NB4 (cell line): Measurements from ENCODE around the gene ADK.
A peak's percentile ranks its signal among the peaks of the same experiment; 100 is the strongest.
"Not testable (repeated sequence)": the region's sequence is repeated elsewhere in the genome, so short reads cannot be mapped to it uniquely, and the experiment has no call there.

Experiments used
- DNase-seq: peaks from one replicate; pipeline ENCODE4 v3.0.0; 2010; ENCODE audit warnings: low read depth
- H3K4me3 ChIP-seq: one replicate; pipeline ENCODE4 v1.5.1; 2011; ENCODE audit warnings: mild to moderate bottlenecking, low read depth, low read length, moderate library complexity
- MYC ChIP-seq: IDR thresholded peaks from 2 replicates; pipeline ENCODE4 v1.6.1; 2011; ENCODE audit warnings: low read depth, low read length
- POLR2A ChIP-seq: IDR thresholded peaks from 2 replicates; pipeline ENCODE4 v1.6.1; 2011; ENCODE audit warnings: mild to moderate bottlenecking; ENCODE audit not compliant: insufficient read length; ENCODE audit errors: extremely low read depth
- TF ChIP-seq, protein P1 (sequence below): IDR thresholded peaks from 2 replicates; pipeline ENCODE4 v1.6.1; 2011; ENCODE audit warnings: low read depth, low read length
- TF ChIP-seq, protein P2 (sequence below): IDR thresholded peaks from one replicate; pipeline ENCODE4 v1.5.1; 2012; ENCODE audit warnings: low read depth, low read length

ADK gene

DNA sequence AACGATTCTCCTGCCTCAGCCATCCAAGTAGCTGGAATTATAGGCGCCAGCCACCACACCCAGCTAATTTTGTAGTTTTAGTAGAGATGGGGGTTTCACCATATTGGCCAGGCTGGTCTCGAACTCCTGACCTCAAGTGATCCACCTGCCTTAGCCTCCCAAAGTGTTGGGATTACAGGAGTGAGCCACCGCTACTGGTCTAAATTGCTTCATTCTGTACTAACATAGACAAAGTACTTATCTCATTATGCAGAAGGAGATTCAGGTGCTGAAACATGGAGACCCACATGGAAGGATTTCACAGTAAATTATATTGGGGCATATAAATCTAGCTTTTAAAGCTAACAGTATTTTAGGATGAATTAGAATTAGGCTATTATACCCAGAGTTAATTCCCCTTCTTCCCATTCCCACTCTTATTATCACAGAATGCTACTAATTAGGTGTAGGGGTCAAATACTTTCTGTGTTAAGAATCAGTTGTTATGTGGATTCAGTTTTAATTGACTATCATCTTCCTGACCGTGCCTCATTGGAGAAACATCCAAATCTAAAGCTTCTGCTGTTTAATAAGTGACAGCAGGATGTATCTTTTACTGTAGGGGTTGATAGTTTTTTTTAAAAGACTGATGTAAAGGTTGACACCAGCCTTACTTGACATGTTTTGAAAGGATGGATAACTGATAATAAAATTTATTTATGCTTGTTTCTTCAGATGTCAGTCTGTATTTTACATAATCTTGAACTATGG is 27.2 kb downstream of the ADK start:
- TF ChIP-seq, protein P1, sequence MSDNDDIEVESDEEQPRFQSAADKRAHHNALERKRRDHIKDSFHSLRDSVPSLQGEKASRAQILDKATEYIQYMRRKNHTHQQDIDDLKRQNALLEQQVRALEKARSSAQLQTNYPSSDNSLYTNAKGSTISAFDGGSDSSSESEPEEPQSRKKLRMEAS = no peak
- TF ChIP-seq MYC (no peak), POLR2A (no peak)
- TF ChIP-seq, protein P2, sequence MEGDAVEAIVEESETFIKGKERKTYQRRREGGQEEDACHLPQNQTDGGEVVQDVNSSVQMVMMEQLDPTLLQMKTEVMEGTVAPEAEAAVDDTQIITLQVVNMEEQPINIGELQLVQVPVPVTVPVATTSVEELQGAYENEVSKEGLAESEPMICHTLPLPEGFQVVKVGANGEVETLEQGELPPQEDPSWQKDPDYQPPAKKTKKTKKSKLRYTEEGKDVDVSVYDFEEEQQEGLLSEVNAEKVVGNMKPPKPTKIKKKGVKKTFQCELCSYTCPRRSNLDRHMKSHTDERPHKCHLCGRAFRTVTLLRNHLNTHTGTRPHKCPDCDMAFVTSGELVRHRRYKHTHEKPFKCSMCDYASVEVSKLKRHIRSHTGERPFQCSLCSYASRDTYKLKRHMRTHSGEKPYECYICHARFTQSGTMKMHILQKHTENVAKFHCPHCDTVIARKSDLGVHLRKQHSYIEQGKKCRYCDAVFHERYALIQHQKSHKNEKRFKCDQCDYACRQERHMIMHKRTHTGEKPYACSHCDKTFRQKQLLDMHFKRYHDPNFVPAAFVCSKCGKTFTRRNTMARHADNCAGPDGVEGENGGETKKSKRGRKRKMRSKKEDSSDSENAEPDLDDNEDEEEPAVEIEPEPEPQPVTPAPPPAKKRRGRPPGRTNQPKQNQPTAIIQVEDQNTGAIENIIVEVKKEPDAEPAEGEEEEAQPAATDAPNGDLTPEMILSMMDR = no peak
- H3K4me3 ChIP-seq = peak overlapping the region; percentile 87
- no peak for DNase-seq

DNA sequence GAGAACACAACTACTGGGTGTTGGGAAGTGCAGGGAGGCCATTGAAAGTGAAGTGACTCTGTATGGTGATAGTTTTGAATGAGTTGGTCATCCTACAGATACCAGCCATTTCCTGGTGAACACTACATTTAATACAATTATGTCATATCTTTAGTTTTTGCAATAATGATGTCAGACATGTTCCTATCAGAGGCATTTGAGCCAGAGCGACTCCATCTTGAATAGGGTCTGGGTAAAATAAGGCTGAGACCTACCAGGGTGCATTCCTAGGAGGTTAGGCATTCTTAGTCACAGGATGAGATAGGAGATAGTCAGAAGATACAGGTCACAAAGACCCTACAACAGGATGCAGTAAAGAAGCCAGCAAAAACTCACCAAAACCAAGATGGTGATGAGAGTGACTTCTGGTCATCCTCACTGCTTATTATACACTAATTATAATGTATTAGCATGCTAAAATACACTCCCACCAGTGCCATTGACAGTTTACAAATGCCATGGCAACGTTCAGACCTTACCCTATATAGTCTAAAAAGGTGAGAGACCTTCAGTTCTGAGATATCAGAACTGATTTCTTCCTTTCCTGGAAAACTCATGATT is 28.2 kb downstream of the ADK start:
- peak; percentile 20 for DNase-seq
- TF ChIP-seq, protein P2 = no peak
- TF ChIP-seq, protein P1 = no peak
- TF ChIP-seq MYC (no peak), POLR2A (no peak)
- peak overlapping the region; percentile 87 for H3K4me3 ChIP-seq

DNA sequence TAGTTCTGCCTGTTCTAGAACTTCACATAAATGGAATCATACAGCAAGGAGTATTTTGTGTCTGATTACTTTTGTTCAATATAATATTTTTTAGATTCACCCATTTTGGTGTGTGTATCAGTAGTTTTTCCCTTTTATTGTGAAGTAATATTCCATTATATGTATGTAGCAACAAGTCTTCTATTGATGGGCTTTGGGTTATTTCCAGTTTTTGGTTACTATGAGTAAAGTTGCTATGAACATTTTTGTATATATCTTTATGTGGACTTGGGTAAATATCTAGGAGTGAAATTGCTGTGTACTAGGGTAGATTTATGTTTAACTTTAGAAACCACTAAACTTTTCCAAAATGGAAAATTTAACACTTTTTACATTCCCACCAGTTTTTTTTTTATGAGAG is 35.7 kb downstream of the ADK start:
- no peak for DNase-seq
- TF ChIP-seq, protein P2 = no peak
- TF ChIP-seq, protein P1 = no peak
- TF ChIP-seq POLR2A (no peak), MYC (no peak)
- H3K4me3 ChIP-seq = no peak overlapping the region

DNA sequence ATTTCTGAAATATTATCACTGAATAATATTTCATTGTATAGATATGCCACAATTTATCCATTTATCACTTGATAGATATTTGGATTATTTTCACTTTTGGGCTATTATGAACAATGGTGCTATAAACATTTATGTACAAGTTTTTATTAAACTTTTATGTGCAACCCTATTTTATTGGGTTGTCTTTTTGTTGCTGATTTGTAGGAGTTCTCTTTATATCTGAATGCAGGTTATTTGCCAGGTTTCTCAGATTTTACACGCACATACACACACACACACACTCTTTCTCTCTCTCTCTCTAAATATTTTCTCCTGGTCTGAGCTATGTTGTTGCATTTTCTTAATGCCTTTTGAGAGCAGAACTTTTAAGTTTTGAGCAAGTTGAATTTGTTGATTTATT is 36.2 kb downstream of the ADK start:
- no peak for DNase-seq
- TF ChIP-seq, protein P1 = no peak
- TF ChIP-seq MYC = no peak
- TF ChIP-seq, protein P2 = no peak
- no peak overlapping the region for H3K4me3 ChIP-seq

DNA sequence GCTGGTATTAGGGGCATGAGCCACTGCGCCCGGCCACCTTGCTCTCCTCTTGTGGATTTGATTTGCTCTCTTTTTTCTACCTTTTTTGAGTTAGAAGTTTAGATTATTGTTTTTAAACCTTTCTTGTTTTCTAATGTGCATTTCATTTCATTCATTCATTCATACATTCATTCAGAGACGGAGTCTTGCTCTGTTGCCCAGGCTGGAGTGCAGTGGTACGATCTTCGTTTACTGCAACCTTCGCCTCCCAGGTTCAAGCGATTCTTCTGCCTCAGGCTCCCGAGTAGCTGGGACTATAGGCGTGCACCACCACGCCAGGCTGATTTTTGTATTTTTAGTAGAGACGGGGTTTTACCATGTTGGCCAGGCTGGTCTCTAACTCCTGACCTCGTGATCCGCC is 37.6 kb downstream of the ADK start:
- H3K4me3 ChIP-seq, DNase-seq: not testable (repeated sequence)

DNA sequence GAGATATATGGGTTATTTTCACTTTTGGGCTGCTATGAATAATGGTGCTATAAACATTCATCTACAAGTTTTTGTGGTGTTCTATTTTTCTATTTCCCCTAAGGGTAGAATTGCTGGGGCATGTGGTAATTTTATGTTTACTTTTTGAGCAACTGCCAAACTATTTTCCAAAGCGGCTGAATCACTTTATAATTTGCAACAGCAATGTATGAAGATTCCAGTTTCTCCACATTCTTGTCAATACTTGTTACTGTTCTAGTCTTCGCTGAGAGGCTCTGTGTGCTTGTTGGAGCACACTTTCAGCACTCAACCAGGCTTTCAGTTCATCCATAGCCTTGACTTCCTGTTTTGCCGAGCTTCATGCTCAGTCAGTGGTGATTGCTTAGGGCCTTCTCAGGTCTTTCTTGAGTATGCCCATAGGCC is 39.0 kb downstream of the ADK start:
- TF ChIP-seq MYC = peak; percentile 83
- TF ChIP-seq, protein P1 = peak; percentile 75
- peak; percentile 37 for TF ChIP-seq POLR2A
- TF ChIP-seq, protein P2 = no peak
- DNase-seq = peak; percentile 88
- H3K4me3 ChIP-seq = peak overlapping the region; percentile 50
